ENCODE results near the gene SCTR.

The SCTR gene

GRCh38 chr2:119475857-119476244 is 48.4 kb downstream of the SCTR start:
- in situ Hi-C loops (cut with HindIII; ENCODE audit: low sequenced_read_pairs), result loop anchor here (5.0 to 10.0 kb wide), 3 partner anchors 49 to 81 kb away; partner anchors contain the start of gene CFAP221

GRCh38 chr2:119475225-119475856 is 48.9 kb downstream of the SCTR start:
- in situ Hi-C loops (cut with HindIII; ENCODE audit: low sequenced_read_pairs), result loop anchor here (5.0 to 10.0 kb wide), 3 partner anchors 48 to 81 kb away; partner anchors contain the start of gene CFAP221

- in situ Hi-C loops (cut with HindIII; ENCODE audit: low sequenced_read_pairs), result loop anchor here (5.0 to 10.0 kb wide), 3 partner anchors 47 to 80 kb away; partner anchors contain the start of gene CFAP221
Measured at GRCh38 chr2:119474371-119475224, 49.7 kb downstream of the SCTR start.

- in situ Hi-C loops (cut with HindIII; ENCODE audit: low sequenced_read_pairs), result loop anchor here (10.0 kb wide), 1 partner anchor 79 kb away; no protein-coding TSS in a partner anchor
Measured at GRCh38 chr2:119473621-119474370, 50.5 kb downstream of the SCTR start.

- in situ Hi-C loops (cut with HindIII; ENCODE audit: low sequenced_read_pairs), result loop anchor here (10.0 kb wide), 1 partner anchor 78 kb away; no protein-coding TSS in a partner anchor
Measured at GRCh38 chr2:119472749-119473148, 51.5 kb downstream of the SCTR start.

- in situ Hi-C loops (cut with HindIII; ENCODE audit: low sequenced_read_pairs), result loop anchor here (10.0 kb wide), 1 partner anchor 75 kb away; no protein-coding TSS in a partner anchor
Measured at GRCh38 chr2:119469661-119470297, 54.5 kb downstream of the SCTR start.

GRCh38 chr2:119469131-119469530 is 55.2 kb downstream of the SCTR start:
- in situ Hi-C loops (cut with HindIII; ENCODE audit: low sequenced_read_pairs), result no loop called here

GRCh38 chr2:119468154-119468955 is 55.9 kb downstream of the SCTR start:
- in situ Hi-C loops (cut with HindIII; ENCODE audit: low sequenced_read_pairs), result no loop called here

GRCh38 chr2:119466373-119466772 is 57.9 kb downstream of the SCTR start:
- in situ Hi-C loops (cut with HindIII; ENCODE audit: low sequenced_read_pairs), result no loop called here

GRCh38 chr2:119465687-119466086 is 58.6 kb downstream of the SCTR start:
- in situ Hi-C loops (cut with HindIII; ENCODE audit: low sequenced_read_pairs), result no loop called here

GRCh38 chr2:119464981-119465380 is 59.3 kb downstream of the SCTR start:
- in situ Hi-C loops (cut with HindIII; ENCODE audit: low sequenced_read_pairs), result no loop called here

- in situ Hi-C loops (cut with HindIII; ENCODE audit: low sequenced_read_pairs), result no loop called here
Measured at GRCh38 chr2:119463990-119464389, 60.3 kb downstream of the SCTR start.

- in situ Hi-C loops (cut with HindIII; ENCODE audit: low sequenced_read_pairs), result no loop called here
Measured at GRCh38 chr2:119463136-119463535, 61.1 kb downstream of the SCTR start.

- in situ Hi-C loops (cut with HindIII; ENCODE audit: low sequenced_read_pairs), result no loop called here
Measured at GRCh38 chr2:119462574-119462973, 61.7 kb downstream of the SCTR start.

- in situ Hi-C loops (cut with HindIII; ENCODE audit: low sequenced_read_pairs), result no loop called here
Measured at GRCh38 chr2:119461811-119462210, 62.5 kb downstream of the SCTR start.

GRCh38 chr2:119460076-119460475 is 64.2 kb downstream of the SCTR start:
- in situ Hi-C loops (cut with HindIII; ENCODE audit: low sequenced_read_pairs), result no loop called here

- in situ Hi-C loops (cut with HindIII; ENCODE audit: low sequenced_read_pairs), result no loop called here
Measured at GRCh38 chr2:119455066-119455718, 69.1 kb downstream of the SCTR start.

- in situ Hi-C loops (cut with HindIII; ENCODE audit: low sequenced_read_pairs), result no loop called here
Measured at GRCh38 chr2:119453972-119454593, 70.2 kb downstream of the SCTR start.
